ENCODE measurements around the gene ARFIP2. TPM values are rescaled to one million over a fixed set of nuclear protein-coding genes. Genes with fewer than 3 reads are reported as not detected.
A peak's percentile ranks its signal among the peaks of the same experiment; 100 is the strongest.

ARFIP2 gene
- total RNA-seq, 1 experiment from 2014 or later: 40.1 TPM

DNA sequence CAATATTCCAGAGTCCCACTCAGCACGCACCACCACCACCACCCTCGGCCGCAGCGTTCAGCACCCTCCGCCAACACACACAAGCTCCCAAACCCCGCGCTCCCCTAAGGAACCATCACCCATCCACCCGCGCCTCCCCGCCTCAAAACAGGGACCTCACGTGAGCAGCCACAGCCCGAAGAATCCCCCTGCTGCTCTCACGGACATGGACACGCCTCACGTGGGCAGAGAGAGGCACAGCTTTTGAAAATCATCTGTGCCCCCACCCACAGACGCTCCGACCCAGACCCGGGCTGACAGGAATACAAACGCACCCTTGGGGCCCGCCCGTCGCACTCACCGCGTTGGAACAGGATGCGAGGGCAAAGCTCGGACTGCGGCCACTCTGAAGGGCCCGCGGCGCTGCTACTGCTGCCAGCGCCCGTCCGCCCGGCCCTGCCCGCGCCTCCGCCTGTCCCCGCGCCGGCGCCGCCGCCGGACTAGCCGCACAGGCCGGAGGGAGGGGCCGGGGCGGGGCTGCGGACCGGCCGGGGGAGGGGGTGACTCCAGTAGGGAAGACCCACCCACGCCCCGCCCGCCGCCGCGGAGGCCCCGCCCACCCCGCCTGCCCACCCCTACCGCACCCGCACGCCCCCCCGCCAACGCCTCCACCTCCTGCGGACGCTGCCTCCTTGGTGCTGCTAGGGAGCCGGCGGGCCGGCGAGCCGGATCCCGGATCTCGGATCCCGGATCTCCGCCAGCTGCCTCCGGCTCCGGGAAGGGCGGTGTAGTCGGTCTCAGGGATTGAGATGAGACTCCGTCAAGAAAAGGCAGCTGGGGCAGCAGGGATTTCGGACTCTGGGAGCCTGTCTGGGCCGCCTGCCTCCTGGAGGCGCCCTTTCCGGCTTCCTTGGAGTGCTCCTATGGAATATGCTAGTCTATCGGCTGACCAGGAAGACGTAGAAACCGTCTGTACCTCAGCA, 7.4 kb downstream of the ARFIP2 start, which contains the start of gene TRIM3:
Gene TRIM3 (minus strand): TSS at position 491 of the 962 bp plus-strand sequence. CDS start 8,246 bp downstream, outside the sequence.
- Histone ChIP-seq H3K27me3 (no peaks in the 10 kb centered on the region), H3K9me3 (replicated peaks) (no peaks in the 10 kb centered on the region), H3K27ac (peak within 1 kb of the TSS; percentile 48; the same call in 1 of the 2 replicates), H3K36me3 (no peaks in the 10 kb centered on the region), H3K4me1 (no peaks in the 10 kb centered on the region; the same call in 1 of the 2 replicates), H3K4me3 (peak within 1 kb of the TSS; percentile 86)
- DNase-seq: peak; percentile 89 to 92

DNA sequence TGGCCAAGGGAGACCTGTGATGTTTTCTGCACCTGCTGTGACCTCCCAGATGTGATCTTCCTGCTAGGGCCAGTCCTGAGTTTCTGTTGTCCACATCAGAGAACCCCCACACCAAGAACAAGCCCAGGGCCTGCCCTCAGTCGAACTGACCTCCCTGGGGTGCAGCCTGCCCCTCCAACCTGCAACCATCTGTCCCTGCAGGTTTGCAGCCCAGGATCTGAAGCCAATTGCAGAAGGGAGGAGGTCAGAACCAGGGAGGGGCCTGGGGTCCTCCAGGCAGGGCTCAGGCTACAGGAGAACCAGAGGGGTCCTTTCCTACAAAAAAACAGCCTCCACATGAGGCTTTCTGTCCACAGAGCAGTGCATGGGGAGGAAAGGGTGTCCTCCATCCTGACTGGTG, 8.2 kb downstream of the ARFIP2 start:
- H3K9me3 ChIP-seq (replicated peaks): no peaks in the 10 kb centered on the region
- no peaks in the 10 kb centered on the region for H3K27me3 ChIP-seq
- no peaks in the 10 kb centered on the region for H3K36me3 ChIP-seq
- no peak for DNase-seq
- H3K4me3 ChIP-seq: peak overlapping the region; percentile 86
- no peak overlapping the region for H3K27ac ChIP-seq
- no peaks in the 10 kb centered on the region; the same call in 1 of the 2 replicates for H3K4me1 ChIP-seq

DNA sequence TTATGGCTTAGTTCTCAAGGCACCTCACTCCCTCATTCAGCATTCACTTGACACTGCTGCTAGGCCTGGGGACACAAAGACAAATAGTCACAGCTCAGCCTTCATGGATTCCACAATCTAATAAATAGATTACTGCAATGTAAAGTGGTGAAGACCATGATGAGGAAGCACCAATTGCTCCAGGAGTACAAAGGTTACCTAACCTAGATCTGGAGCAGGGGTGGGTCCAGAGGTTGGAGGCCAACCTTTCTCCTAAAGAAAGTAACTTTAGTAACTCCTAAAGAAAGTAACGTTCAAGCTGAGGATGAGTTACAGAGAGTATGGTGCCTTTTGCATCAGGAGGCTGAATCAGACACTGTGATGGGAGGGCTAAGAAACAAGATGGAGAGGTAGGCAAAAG, 11.5 kb downstream of the ARFIP2 start:
- H3K4me1 ChIP-seq: no peaks in the 10 kb centered on the region; the same call in 1 of the 2 replicates
- peaks cover 4% of the 10 kb centered on the region; the same call in 1 of the 2 replicates for H3K36me3 ChIP-seq
- no peak overlapping the region for H3K27ac ChIP-seq
- no peak overlapping the region for H3K4me3 ChIP-seq
- no peaks in the 10 kb centered on the region for H3K27me3 ChIP-seq
- no peaks in the 10 kb centered on the region for H3K9me3 ChIP-seq (replicated peaks)
- DNase-seq: no peak

GRCh38 chr11:6468712-6469495, 12.2 kb downstream of the ARFIP2 start:
- Histone ChIP-seq H3K27ac (no peak overlapping the region), H3K27me3 (no peaks in the 10 kb centered on the region), H3K36me3 (peaks cover 4% of the 10 kb centered on the region; the same call in 1 of the 2 replicates), H3K4me1 (no peaks in the 10 kb centered on the region; the same call in 1 of the 2 replicates), H3K4me3 (no peak overlapping the region), H3K9me3 (replicated peaks) (no peaks in the 10 kb centered on the region)
- DNase-seq: peak; percentile 85 to 89

DNA sequence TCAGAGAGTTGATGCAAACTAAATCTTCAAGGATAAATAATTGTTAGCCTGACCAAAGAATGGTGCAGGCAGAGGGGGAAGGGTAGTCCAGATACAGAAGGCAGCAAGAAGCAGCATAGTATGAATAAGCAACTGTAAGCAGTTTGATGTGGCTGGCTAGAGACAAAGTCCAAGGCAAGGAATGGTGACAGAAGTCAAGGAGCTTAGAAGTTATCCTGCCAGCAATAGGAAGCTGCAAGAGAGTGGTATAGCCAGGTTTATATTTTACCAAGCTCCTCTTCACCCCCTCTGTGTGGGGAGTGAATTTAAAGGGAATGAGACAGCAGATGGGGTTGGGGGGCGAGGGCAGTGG, 22.1 kb downstream of the ARFIP2 start:
- Histone ChIP-seq H3K9me3 (replicated peaks) (no peaks in the 10 kb centered on the region), H3K4me3 (no peak overlapping the region), H3K27me3 (no peaks in the 10 kb centered on the region), H3K36me3 (no peaks in the 10 kb centered on the region; the same call in 1 of the 2 replicates), H3K27ac (no peak overlapping the region), H3K4me1 (no peaks in the 10 kb centered on the region)
- DNase-seq: no peak

DNA sequence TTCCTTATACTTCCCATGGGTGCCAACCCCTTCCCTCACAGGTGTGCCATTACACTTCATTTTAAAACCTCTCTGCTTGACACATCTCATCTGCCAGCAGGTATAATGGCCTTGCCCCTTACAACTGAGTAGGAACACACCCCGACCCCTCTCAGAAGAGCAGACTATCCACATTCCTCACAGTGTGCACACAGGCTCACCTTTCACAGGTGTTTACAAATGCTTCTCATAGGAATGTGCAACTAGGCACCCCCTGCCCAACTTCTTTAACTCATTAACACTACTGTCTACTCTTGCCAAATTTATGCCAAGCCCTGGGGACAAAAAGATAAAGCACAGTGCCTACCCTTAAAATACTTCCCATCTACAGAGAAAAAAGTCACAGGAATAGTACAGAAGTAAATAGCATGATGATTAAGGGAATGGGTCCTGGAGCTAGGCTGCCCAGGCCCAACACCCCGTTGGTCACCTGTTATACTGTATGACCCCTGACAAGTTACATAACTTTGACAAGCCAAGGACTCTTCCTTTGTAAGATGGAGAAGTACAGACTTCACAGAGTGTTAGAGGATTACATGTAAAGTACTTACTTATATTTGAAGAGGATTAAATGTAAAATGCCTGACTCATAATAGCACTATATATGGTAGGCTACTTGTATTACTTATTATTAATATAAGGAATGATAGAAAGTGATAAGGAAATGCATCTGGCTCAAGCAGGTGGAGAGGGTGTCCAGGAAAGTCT, 22.6 kb downstream of the ARFIP2 start:
- DNase-seq: no peak
- Histone ChIP-seq H3K36me3 (no peaks in the 10 kb centered on the region; the same call in 1 of the 2 replicates), H3K4me1 (no peaks in the 10 kb centered on the region), H3K4me3 (no peak overlapping the region), H3K27ac (no peak overlapping the region), H3K9me3 (replicated peaks) (no peaks in the 10 kb centered on the region), H3K27me3 (no peaks in the 10 kb centered on the region)

- Histone ChIP-seq H3K4me1 (no peaks in the 10 kb centered on the region), H3K4me3 (no peak overlapping the region), H3K36me3 (no peaks in the 10 kb centered on the region)
Measured at GRCh38 chr11:6457581-6458320, 23.4 kb downstream of the ARFIP2 start.

DNA sequence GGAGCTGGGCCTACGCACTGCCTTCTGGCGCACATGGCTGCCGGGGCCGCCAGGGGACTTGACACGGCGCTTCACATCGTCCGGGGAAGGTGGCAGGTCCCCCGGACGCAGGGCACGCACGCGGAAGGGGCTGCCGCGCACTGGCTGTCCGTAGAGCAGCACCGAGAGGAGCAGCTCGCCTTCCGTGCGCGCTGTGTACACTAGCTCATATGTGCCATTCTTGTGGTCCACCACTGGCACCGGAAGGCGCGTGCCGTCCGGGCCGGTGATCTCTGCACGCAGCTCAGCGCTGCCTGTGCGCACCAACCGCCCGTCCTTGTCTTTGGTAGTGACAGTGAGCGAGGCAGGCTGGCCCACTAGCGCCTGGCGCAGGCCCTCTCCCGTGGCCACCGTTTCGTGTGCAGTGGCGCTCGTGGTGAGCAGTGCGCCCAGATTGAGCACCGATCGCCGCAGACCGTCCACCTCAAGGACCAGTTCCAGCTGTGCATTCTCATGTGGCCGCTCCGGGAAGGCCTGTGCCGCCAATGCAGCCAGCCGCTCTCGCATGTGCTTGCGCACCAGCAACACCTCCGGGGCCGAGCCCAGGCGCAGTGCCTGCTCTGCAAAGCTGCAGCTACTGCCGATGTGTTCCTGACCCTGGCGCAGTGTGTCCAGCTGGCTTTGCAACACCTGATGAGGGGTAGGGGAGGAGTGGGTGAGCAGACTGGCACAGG, 24.6 kb downstream of the ARFIP2 start:
- no peak for DNase-seq
- Histone ChIP-seq H3K27ac (no peak overlapping the region), H3K4me1 (no peaks in the 10 kb centered on the region), H3K4me3 (no peak overlapping the region), H3K27me3 (no peaks in the 10 kb centered on the region), H3K9me3 (replicated peaks) (no peaks in the 10 kb centered on the region), H3K36me3 (no peaks in the 10 kb centered on the region)

More at GRCh38 chr11:6457581-6458320, 23.4 kb downstream of the ARFIP2 start:
- Histone ChIP-seq H3K27me3 (no peaks in the 10 kb centered on the region), H3K27ac (no peak overlapping the region), H3K9me3 (replicated peaks) (no peaks in the 10 kb centered on the region)
- no peak for DNase-seq

GRCh38 chr11:6455070-6455469, 26.1 kb downstream of the ARFIP2 start:
- no peaks in the 10 kb centered on the region for H3K27me3 ChIP-seq
- no peaks in the 10 kb centered on the region for H3K9me3 ChIP-seq (replicated peaks)
- H3K4me1 ChIP-seq: no peaks in the 10 kb centered on the region
- H3K4me3 ChIP-seq: no peak overlapping the region
- DNase-seq: no peak
- H3K36me3 ChIP-seq: no peaks in the 10 kb centered on the region
- no peak overlapping the region for H3K27ac ChIP-seq

DNA sequence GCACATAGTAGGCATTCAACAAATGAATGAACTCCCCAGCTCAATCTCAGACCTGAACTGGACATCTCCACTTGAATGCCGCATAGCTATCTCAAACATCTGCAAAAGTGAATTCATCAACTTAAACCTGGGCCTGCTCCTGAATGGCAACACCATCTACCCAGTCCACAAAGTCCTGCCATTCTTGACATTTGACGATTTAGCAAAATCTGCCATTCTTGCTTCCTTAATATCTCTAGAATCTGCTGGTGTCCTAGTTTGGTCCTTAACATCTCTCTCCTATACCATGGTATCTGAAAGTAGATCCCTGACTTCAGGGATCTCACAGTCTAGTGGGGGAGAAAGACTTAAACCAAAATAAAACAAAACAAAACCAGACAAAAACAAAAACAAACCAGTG, 28.0 kb downstream of the ARFIP2 start:
- Histone ChIP-seq H3K4me3 (no peak overlapping the region), H3K4me1 (no peaks in the 10 kb centered on the region), H3K9me3 (replicated peaks) (no peaks in the 10 kb centered on the region), H3K27ac (no peak overlapping the region), H3K36me3 (no peaks in the 10 kb centered on the region), H3K27me3 (no peaks in the 10 kb centered on the region)
- DNase-seq: no peak

- H3K36me3 ChIP-seq: no peaks in the 10 kb centered on the region
- no peak for DNase-seq
- H3K4me3 ChIP-seq: no peak overlapping the region
- H3K4me1 ChIP-seq: no peaks in the 10 kb centered on the region
- H3K27me3 ChIP-seq: no peaks in the 10 kb centered on the region
- no peaks in the 10 kb centered on the region for H3K9me3 ChIP-seq (replicated peaks)
- no peak overlapping the region for H3K27ac ChIP-seq
Measured at GRCh38 chr11:6452219-6452618, 28.9 kb downstream of the ARFIP2 start.

DNA sequence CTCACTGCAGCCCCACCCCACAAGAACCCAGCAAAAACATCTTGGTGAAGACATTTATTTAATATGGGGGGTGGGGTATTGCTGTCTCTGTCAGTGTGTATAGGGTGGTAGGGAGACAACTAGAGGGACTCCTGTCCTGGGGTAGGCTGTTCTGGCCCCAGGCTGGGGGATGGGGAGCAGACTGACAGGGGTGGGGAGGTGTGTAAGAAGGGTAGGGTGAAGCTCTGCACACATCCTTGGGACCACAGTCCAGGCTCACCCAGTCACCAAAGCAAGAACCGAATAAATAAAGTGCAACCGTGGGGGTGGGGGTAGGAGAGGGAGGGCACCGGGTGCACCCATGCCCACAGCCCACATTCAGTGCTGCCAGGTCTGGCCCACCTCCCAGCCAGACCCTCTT, 32.6 kb downstream of the ARFIP2 start:
- DNase-seq: no peak
- H3K4me1 ChIP-seq: no peaks in the 10 kb centered on the region
- no peaks in the 10 kb centered on the region for H3K9me3 ChIP-seq (replicated peaks)
- H3K27ac ChIP-seq: no peak overlapping the region
- H3K27me3 ChIP-seq: no peaks in the 10 kb centered on the region
- H3K36me3 ChIP-seq: no peaks in the 10 kb centered on the region
- no peak overlapping the region for H3K4me3 ChIP-seq

GRCh38 chr11:6443269-6444003, 37.7 kb downstream of the ARFIP2 start:
- peak; percentile 41 to 67 for DNase-seq
- H3K4me1 ChIP-seq: no peaks in the 10 kb centered on the region
- no peak overlapping the region for H3K27ac ChIP-seq
- H3K36me3 ChIP-seq: no peaks in the 10 kb centered on the region
- 0 out of 2 replicates have a peak, but pooled peaks cover 2% of the 10 kb centered on the region for H3K27me3 ChIP-seq
- H3K9me3 ChIP-seq (replicated peaks): no peaks in the 10 kb centered on the region
- H3K4me3 ChIP-seq: no peak overlapping the region
